ENCODE data around the gene CHMP1B. TPM values are rescaled to one million over a fixed set of nuclear protein-coding genes. Genes with fewer than 3 reads are reported as not detected.

Gene CHMP1B
- total and polyA plus RNA-seq, 9 of the 15 experiments (the other 6 are each of a cell fraction or from before 2014, with no cell fraction given): 12.3 to 29.9 (median 19.0) TPM

- ChIA-PET POLR2A (interaction anchor here (0.8 to 1.4 kb wide), 3 partner anchors 20 to 160 kb away, joined by 3 to 4 read pairs (median 3); no protein-coding TSS in a partner anchor), CTCF (ENCODE audit: low intra/inter-chr PET ratio) (no interaction called here)
- no peaks in the 10 kb centered on the region for H3K9me3 ChIP-seq (replicated peaks; ENCODE audit: control insufficient read depth, insufficient read depth, low read depth, low read length)
- H3K9ac ChIP-seq (ENCODE audit: insufficient read depth in 1 of 2, low read depth in 2 of 2, low read length in 2 of 2): peak overlapping the region in 1 of 2 experiments; percentile 8; a peak in 1 of 4 replicates
- DNase-seq (ENCODE audit: extremely low read depth in 1 of 4, low spot score in 3 of 4): peak in 2 of 4 experiments; percentile 42 to 59
- WGBS (ENCODE audit: insufficient coverage, low coverage, missing lambda C conversion rate): 13% methylated on average over 2 of the region's 2 CpGs
- no peaks in the 10 kb centered on the region for H3K9me1 ChIP-seq (ENCODE audit: control insufficient read depth, insufficient read depth, low read length)
- ATAC-seq: peak; percentile 78
- no peaks in the 10 kb centered on the region for H3K27me3 ChIP-seq (ENCODE audit: control insufficient read depth in 2 of 2, insufficient read depth in 2 of 2, low read length in 2 of 2)
- H3K4me2 ChIP-seq (ENCODE audit: insufficient read depth, low read length): no peak overlapping the region
- H3K4me1 ChIP-seq (replicated peaks in 1 of 2; ENCODE audit: control insufficient read depth in 2 of 2, insufficient read depth in 2 of 2, low read length in 2 of 2): peaks cover 12 to 15% of the 10 kb centered on the region in 2 experiments; a peak in 4 of 5 replicates
- in situ Hi-C loops (cut with MboI) (no loop called here), intact Hi-C loops (cut with micrococcal nuclease) (no loop called here)
- BruUV-seq (replicated peaks): no TSS peak
- H3K79me2 ChIP-seq (ENCODE audit: control insufficient read depth, insufficient read depth, low read length): no peaks in the 10 kb centered on the region
- H3K36me3 ChIP-seq (ENCODE audit: control insufficient read depth, insufficient read depth, low read length): no peaks in the 10 kb centered on the region
- FAIRE-seq: peak; percentile 89
- no peak overlapping the region for H3K4me3 ChIP-seq
- H3K27ac ChIP-seq (ENCODE audit: extremely low read depth, low read depth, low read length): 0 out of 3 replicates have a peak overlapping the region, but pooled peaks have one; percentile 2
- peak overlapping the region; percentile 37; the same call in 1 of the 2 replicates for H2AFZ ChIP-seq (ENCODE audit: low read depth, low read length)
- H4K20me1 ChIP-seq (replicated peaks; ENCODE audit: control insufficient read depth, insufficient read depth, low read length): no peaks in the 10 kb centered on the region
- TF ChIP-seq TAF1 (IDR thresholded peaks at IDR 0.05; ENCODE audit: control insufficient read depth, extremely low read depth, insufficient read depth, low read length, severe bottlenecking): no peak
- no peak for TF ChIP-seq GABPB1 (CRISPR knock-in tag; IDR thresholded peaks at IDR 0.05)
- TF ChIP-seq MEIS2 (IDR thresholded peaks at IDR 0.05; ENCODE audit: partially characterized antibody): peak; percentile 81
- TF ChIP-seq LEF1 (IDR thresholded peaks at IDR 0.05): peak; percentile 32; the same call in 1 of the 2 replicates
- TF ChIP-seq ARID1B (IDR thresholded peaks at IDR 0.05): peak; percentile 53
- no peak for TF ChIP-seq BRD9 (IDR thresholded peaks at IDR 0.05; ENCODE audit: low read depth, partially characterized antibody)
- TF ChIP-seq ZNF316 (IDR thresholded peaks at IDR 0.05): peak; percentile 59
- no peak for TF ChIP-seq NFRKB (IDR thresholded peaks at IDR 0.05; ENCODE audit: low read depth)
- TF ChIP-seq ZFP91 (CRISPR knock-in tag; IDR thresholded peaks at IDR 0.05): no peak
- TF ChIP-seq HMG20B (CRISPR knock-in tag; IDR thresholded peaks at IDR 0.05): no peak
- no peak for TF ChIP-seq CUX1 (CRISPR knock-in tag; IDR thresholded peaks at IDR 0.05)
- TF ChIP-seq DPF2 (IDR thresholded peaks at IDR 0.05): peak; percentile 80; the same call in 1 of the 2 replicates
- TF ChIP-seq ETV1 (tag; conservative IDR thresholded peaks at IDR 0.05; ENCODE audit: low read depth): no peak
- TF ChIP-seq NFE2 (IDR thresholded peaks at IDR 0.05; ENCODE audit: low read depth): peak; percentile 62
- 0 out of 2 replicates have a peak, but pooled peaks have one; percentile 37 for TF ChIP-seq TRIM28 (IDR thresholded peaks at IDR 0.05)
- TF ChIP-seq C11orf30 (IDR thresholded peaks at IDR 0.05; ENCODE audit: low read depth): peak; percentile 60
- no peak for TF ChIP-seq ZNF133 (CRISPR knock-in tag; IDR thresholded peaks at IDR 0.05)
- TF ChIP-seq ID3 (CRISPR knock-in tag; IDR thresholded peaks at IDR 0.05): no peak
- TF ChIP-seq ID3 (tag; IDR thresholded peaks at IDR 0.05): peak; percentile 75
Measured at GRCh38 chr18:11819938-11820337, 31.3 kb upstream of the CHMP1B start.
